ENCODE results near the gene ETAA1.

DNA sequence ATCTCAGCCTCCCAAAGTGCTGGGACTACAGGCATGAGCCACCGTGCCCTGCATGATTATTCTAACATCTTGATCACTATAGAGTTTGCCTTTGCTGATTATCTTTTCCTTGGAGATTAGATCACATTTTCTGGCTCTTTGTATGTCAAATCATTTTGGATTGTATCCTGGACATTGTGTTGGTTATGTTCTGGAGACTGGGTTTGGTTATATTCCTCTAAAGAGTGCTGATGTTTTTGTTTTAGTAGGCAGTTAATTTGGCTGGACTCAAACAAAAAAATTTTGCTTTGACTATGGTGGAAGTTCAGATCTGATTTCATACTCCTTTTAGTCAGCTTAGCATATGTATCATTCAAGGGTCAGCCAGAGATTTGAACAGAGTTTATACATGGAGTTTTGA is 26.4 kb downstream of the ETAA1 start:
- TF ChIP-seq, protein P1, sequence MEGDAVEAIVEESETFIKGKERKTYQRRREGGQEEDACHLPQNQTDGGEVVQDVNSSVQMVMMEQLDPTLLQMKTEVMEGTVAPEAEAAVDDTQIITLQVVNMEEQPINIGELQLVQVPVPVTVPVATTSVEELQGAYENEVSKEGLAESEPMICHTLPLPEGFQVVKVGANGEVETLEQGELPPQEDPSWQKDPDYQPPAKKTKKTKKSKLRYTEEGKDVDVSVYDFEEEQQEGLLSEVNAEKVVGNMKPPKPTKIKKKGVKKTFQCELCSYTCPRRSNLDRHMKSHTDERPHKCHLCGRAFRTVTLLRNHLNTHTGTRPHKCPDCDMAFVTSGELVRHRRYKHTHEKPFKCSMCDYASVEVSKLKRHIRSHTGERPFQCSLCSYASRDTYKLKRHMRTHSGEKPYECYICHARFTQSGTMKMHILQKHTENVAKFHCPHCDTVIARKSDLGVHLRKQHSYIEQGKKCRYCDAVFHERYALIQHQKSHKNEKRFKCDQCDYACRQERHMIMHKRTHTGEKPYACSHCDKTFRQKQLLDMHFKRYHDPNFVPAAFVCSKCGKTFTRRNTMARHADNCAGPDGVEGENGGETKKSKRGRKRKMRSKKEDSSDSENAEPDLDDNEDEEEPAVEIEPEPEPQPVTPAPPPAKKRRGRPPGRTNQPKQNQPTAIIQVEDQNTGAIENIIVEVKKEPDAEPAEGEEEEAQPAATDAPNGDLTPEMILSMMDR (IDR thresholded peaks at IDR 0.05) = no peak
- no peak for TF ChIP-seq POLR2A (IDR thresholded peaks at IDR 0.05)

Data from prostate gland (tissue), 2 donors.